ENCODE results near the gene BRPF1.

The BRPF1 gene

GRCh38 chr3:9686050-9686550, 45.4 kb upstream of the BRPF1 start:
- no peak for TF ChIP-seq YY1 (IDR thresholded peaks at IDR 0.05; ENCODE audit: low read depth)
- TF ChIP-seq TCF12 (IDR thresholded peaks at IDR 0.05; ENCODE audit: low read depth) = no peak
- no peak for TF ChIP-seq REST (IDR thresholded peaks at IDR 0.05; ENCODE audit: low read depth)
- TF ChIP-seq TAF1 (IDR thresholded peaks at IDR 0.05; ENCODE audit: low read depth) = no peak
- no peak for TF ChIP-seq FOXM1 (IDR thresholded peaks at IDR 0.05; ENCODE audit: borderline replicate concordance, low read depth)
- TF ChIP-seq ZBTB7A (IDR thresholded peaks at IDR 0.05; ENCODE audit: low read depth) = no peak
- TF ChIP-seq NFIC (IDR thresholded peaks at IDR 0.05) = no peak
- TF ChIP-seq TEAD4 (IDR thresholded peaks at IDR 0.05) = no peak
- TF ChIP-seq CEBPB (IDR thresholded peaks at IDR 0.05) = no peak
- no peak for TF ChIP-seq EP300 (IDR thresholded peaks at IDR 0.05; ENCODE audit: borderline replicate concordance)
- TF ChIP-seq MAX (IDR thresholded peaks at IDR 0.05) = no peak
- no peak for TF ChIP-seq EGR1 (IDR thresholded peaks at IDR 0.05)
- no peak for TF ChIP-seq CREB1 (IDR thresholded peaks at IDR 0.05; ENCODE audit: low read depth)
- TF ChIP-seq, protein P1, sequence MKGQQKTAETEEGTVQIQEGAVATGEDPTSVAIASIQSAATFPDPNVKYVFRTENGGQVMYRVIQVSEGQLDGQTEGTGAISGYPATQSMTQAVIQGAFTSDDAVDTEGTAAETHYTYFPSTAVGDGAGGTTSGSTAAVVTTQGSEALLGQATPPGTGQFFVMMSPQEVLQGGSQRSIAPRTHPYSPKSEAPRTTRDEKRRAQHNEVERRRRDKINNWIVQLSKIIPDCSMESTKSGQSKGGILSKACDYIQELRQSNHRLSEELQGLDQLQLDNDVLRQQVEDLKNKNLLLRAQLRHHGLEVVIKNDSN (IDR thresholded peaks at IDR 0.05) = no peak
- TF ChIP-seq RAD21 (IDR thresholded peaks at IDR 0.05; ENCODE audit: low read depth) = no peak

DNA sequence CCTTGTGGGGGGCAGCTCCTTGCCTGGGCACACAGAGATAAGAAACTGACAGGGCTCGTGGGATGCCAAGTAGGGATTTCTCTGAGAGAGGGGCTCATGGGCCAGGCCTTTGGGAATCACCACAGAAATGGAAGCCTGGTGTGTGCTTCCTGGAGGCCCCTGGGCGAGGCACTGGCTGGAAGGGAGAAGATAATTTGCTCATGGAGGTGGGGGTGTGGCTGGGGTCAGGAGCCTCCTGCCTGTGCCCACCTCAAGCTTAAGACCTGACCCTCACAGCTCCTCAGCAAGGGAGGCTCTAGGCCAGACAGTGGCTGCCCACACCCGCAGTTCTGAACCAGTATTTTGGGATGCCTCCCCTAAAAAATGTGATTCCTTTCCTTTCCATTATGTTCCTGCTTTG, 44.8 kb upstream of the BRPF1 start:
- TF ChIP-seq YY1 (IDR thresholded peaks at IDR 0.05; ENCODE audit: low read depth) (no peak), ZBTB7A (IDR thresholded peaks at IDR 0.05; ENCODE audit: low read depth) (no peak), CREB1 (IDR thresholded peaks at IDR 0.05; ENCODE audit: low read depth) (no peak), TAF1 (IDR thresholded peaks at IDR 0.05; ENCODE audit: low read depth) (no peak), EGR1 (IDR thresholded peaks at IDR 0.05) (no peak), CEBPB (IDR thresholded peaks at IDR 0.05) (no peak), TEAD4 (IDR thresholded peaks at IDR 0.05) (no peak), NFIC (IDR thresholded peaks at IDR 0.05) (no peak), RAD21 (IDR thresholded peaks at IDR 0.05; ENCODE audit: low read depth) (no peak), EP300 (IDR thresholded peaks at IDR 0.05; ENCODE audit: borderline replicate concordance) (no peak), REST (IDR thresholded peaks at IDR 0.05; ENCODE audit: low read depth) (no peak), TCF12 (IDR thresholded peaks at IDR 0.05; ENCODE audit: low read depth) (no peak), FOXM1 (IDR thresholded peaks at IDR 0.05; ENCODE audit: borderline replicate concordance, low read depth) (no peak), MAX (IDR thresholded peaks at IDR 0.05) (no peak)
- TF ChIP-seq, protein P1 (IDR thresholded peaks at IDR 0.05) = no peak

DNA sequence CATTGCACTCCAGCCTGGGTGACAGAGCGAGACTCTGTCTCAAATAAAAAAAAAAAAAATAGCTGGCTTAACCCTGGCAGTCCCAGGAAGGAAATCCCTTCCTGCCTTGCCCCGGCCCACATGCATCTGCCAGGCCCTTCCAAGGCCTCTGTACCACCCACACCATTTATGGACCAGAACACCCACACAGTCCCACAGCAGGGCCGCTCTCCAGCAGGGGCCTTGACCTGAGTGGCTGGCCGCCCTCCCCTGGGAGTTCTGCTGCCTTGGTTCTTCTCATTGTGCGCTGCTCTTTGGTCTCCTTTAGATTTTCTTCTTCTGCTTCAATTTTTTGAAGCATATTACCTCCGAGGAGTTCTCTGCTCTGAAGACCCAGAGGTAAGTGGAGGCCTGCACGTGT, 44.0 kb upstream of the BRPF1 start:
- TF ChIP-seq EGR1 (IDR thresholded peaks at IDR 0.05) (no peak), ZBTB7A (IDR thresholded peaks at IDR 0.05; ENCODE audit: low read depth) (no peak), TAF1 (IDR thresholded peaks at IDR 0.05; ENCODE audit: low read depth) (no peak), RAD21 (IDR thresholded peaks at IDR 0.05; ENCODE audit: low read depth) (no peak), YY1 (IDR thresholded peaks at IDR 0.05; ENCODE audit: low read depth) (no peak), CEBPB (IDR thresholded peaks at IDR 0.05) (no peak), CREB1 (IDR thresholded peaks at IDR 0.05; ENCODE audit: low read depth) (no peak), TEAD4 (IDR thresholded peaks at IDR 0.05) (no peak), TCF12 (IDR thresholded peaks at IDR 0.05; ENCODE audit: low read depth) (no peak), FOXM1 (IDR thresholded peaks at IDR 0.05; ENCODE audit: borderline replicate concordance, low read depth) (no peak), MAX (IDR thresholded peaks at IDR 0.05) (no peak), NFIC (IDR thresholded peaks at IDR 0.05) (no peak), EP300 (IDR thresholded peaks at IDR 0.05; ENCODE audit: borderline replicate concordance) (no peak), REST (IDR thresholded peaks at IDR 0.05; ENCODE audit: low read depth) (no peak)
- TF ChIP-seq, protein P1 (IDR thresholded peaks at IDR 0.05) = no peak

All from Ishikawa (cell line).